TTC549 (cell line): Measurements from ENCODE around the gene LORICRIN.
A peak's percentile ranks its signal among the peaks of the same experiment; 100 is the strongest.

Experiments
- FAIRE-seq: peaks from 2 replicates; lab custom pipeline; 2012; peaks lifted over from hg19 to GRCh38; lab: Jason Lieb, UNC

The LORICRIN gene, protein sequence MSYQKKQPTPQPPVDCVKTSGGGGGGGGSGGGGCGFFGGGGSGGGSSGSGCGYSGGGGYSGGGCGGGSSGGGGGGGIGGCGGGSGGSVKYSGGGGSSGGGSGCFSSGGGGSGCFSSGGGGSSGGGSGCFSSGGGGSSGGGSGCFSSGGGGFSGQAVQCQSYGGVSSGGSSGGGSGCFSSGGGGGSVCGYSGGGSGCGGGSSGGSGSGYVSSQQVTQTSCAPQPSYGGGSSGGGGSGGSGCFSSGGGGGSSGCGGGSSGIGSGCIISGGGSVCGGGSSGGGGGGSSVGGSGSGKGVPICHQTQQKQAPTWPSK

GRCh38 chr1:153259387-153259786 is at the start of gene LORICRIN:
Gene LORICRIN, plus strand, starts transcription at chr1:153259687. Its CDS starts 1,263 bp downstream, at chr1:153260950.
- FAIRE-seq, result no peak

- no peak for FAIRE-seq
Measured at GRCh38 chr1:153210206-153210605, 49.3 kb upstream of the LORICRIN start.

- no peak for FAIRE-seq
Measured at GRCh38 chr1:153212201-153212600, 47.3 kb upstream of the LORICRIN start.

DNA sequence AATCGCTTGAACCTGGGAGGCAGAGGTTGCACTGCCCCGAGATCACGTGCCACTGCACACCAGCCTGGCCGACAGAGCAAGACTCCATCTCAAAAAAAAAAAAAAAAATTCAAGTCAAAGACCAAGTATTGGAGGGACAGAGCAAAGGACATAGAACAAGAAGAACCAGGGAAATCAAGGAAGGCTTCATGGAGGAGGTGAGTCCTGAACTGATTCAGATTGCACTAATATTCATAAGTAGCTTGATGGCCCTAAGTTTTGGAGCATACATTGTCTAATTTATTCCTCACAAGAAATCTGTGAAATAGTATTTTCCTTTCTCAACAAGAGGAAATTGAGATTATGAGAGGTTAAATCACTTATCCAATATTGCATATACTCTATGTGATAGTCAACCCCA is 46.0 kb upstream of the LORICRIN start:
- FAIRE-seq, result no peak

- FAIRE-seq, result no peak
Measured at GRCh38 chr1:153217212-153217611, 42.3 kb upstream of the LORICRIN start, which contains the start of gene PRR9. Gene PRR9, plus strand, starts transcription at chr1:153217584. Its CDS starts 561 bp downstream, at chr1:153218145.

DNA sequence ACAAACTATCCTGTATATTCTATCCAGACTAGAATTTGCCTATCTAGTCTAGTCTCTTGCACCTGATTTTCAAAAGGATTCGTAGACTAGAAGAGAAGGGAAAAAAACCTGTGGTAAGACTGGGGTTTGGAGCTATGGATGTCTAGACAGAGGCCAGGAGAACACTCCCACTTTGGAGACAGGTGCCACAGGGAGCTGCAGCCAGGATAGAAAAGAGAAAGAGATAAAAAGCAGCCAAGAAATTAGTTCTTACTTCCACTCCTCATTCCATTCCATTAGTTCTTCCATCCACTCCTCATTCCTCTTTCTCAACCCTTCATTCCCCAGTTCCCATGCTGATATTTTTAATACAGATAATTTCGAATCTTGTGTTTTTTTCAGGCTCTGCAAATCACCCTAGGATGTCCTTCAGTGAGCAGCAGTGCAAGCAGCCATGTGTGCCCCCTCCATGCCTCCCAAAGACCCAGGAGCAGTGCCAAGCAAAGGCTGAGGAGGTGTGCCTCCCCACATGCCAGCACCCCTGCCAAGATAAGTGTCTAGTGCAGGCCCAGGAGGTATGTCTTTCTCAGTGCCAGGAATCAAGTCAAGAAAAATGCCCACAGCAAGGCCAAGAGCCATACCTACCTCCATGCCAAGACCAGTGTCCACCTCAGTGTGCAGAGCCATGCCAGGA is 41.6 kb upstream of the LORICRIN start:
- FAIRE-seq, result no peak

- FAIRE-seq, result no peak
Measured at GRCh38 chr1:153220606-153221303, 38.7 kb upstream of the LORICRIN start.

DNA sequence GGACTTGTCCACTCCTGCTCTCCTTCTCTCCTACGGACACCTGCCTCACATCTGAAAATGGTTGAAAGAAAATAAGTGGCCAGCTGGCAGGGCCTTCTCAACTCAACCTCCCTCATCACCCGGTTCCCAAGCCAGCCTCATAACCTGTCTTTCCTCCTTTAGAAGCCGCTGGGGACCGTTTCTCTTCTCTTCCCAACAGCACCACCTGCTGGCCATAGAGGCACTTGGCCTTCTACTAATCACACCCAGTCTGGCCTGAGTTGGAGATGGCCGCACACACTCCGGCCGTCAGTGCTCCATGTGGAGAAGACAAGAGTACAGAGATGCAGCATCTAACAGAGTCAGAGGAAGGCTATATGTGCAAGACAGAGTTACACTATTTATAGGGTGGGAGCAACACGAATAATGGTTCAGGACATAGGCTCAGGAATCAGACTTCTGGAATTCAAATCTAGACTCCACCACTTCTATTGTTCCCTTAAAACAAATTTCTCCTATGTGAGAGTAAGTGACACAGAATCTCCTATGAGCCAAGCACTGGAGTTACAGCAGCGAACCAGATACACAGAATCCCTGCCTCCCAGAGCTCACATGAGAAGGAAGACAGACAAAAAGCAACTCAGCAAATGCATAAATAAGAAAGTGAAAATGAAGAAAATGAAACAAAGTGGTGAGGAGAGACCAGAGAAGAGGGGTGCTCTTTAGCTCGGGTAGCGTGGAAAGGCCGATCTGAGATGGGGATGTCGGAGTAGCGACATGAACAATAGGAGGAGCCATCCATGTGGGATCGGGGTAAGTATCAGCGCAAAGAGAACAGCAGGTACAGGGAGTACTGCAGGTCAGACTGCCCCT is 36.2 kb upstream of the LORICRIN start:
- peak; percentile 98 for FAIRE-seq

- no peak for FAIRE-seq
Measured at GRCh38 chr1:153227810-153228209, 31.7 kb upstream of the LORICRIN start.

- FAIRE-seq, result no peak
Measured at GRCh38 chr1:153228491-153228890, 31.0 kb upstream of the LORICRIN start.

DNA sequence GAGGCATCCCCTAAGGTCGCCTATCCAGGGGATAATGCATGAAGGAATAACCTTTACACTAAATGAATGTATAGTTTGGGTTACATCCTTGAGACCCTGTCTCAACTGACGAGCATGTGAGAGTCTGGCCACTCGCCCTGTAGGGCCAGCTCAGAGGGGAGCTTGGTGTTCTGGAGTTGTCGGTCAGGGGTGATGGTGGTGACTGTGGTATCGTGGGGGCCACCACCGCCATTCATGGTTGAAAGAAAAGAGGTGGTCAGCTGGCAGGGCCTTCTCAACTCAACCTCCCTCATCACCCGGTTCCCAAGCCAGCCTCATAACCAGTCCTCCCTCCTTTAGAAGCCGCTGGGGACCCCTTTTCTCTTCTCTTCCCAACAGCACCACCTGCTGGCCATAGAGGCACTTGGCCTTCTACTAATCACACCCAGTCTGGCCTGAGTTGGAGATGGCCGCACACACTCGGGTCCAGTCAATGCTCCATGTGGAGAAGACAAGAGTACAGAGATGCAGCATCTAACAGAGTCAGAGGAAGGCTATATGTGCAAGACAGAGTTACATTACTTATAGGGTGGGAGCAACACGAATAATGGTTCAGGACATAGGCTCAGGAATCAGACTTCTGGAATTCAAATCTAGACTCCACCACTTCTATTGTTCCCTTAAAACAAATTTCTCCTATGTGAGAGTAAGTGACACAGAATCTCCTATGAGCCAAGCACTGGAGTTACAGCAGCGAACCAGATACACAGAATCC is 30.2 kb upstream of the LORICRIN start:
- peak; percentile 78 for FAIRE-seq

DNA sequence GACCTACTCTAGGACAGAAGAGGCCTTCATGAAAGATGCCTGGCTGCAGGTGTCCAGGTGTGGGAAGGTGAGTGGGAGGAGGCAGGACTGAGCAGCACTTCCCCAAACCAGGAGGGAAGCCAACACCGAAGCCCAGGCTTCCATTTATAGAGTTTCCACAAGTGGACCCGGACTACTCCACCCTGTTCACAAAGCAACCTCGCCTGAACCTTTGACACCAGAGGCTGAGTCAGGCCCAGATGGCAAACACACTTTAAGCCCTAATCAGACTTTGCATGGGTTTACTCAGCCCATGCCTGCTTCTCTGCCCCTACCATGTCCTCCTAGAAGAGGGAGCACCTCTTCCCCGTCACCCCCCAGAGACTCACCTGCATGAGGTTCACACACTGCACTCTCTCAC is 28.1 kb upstream of the LORICRIN start:
- FAIRE-seq, result no peak

- no peak for FAIRE-seq
Measured at GRCh38 chr1:153231785-153232184, 27.7 kb upstream of the LORICRIN start.

GRCh38 chr1:153232553-153232952 is 26.9 kb upstream of the LORICRIN start:
- no peak for FAIRE-seq

- FAIRE-seq, result no peak
Measured at GRCh38 chr1:153233448-153233847, 26.0 kb upstream of the LORICRIN start.

DNA sequence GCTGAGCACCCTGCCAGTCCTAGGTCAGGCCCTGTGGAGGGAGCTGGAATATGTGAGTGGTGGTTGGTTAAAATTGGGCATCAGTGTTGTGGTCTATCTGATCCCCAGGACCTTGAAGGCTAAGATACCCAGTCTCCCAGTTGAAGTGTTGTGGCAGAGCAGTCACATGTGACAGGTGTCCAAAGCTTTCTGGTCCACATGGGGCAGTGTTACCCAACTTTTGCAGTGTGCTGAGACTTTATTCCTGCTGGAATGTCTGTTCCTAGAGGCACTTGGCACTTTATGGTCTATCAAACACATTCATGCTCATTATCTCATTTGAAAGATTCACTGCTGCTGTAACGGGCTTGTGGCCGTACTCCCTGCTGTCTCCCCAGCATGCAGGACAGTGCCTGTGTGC is 21.0 kb upstream of the LORICRIN start:
- FAIRE-seq, result no peak

GRCh38 chr1:153242160-153242559 is 17.3 kb upstream of the LORICRIN start:
- no peak for FAIRE-seq

DNA sequence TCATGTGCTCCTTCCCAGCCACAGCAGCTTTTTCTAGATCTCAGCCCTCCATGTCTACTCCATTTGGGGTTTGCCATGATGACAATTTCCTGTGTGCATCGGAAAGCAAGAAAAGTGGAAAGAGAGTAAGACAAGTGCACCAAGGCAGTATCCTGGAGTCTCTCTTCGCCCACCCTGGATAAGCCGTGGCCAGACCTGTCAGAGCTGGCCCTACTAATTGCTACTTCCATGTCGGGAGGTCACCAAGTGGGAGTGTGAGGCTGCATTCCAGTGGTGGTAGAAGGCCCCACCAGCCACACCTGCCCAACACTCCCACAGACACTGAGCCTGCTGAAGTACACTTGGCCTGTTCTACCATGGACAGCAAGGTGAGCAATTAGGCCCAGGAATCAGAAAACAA is 14.0 kb upstream of the LORICRIN start:
- FAIRE-seq, result no peak

DNA sequence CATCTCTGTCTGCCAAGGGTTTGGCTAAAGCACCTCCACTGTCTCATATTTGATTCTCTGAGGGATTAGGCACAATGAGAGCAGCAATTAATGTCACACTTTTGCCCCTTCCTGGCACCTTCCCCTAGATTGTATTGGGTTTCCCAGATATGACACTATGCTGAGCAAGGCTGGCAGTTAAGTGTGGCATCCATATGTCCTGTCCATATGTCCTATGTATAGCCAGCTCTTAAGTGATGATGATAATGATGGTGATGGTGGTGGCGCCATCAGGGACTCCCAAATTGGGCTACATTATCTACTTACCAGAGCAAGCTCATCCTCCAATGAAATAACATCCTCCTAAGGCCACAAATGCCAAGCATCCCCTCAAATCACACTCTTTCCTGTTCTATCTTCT is 13.5 kb upstream of the LORICRIN start:
- FAIRE-seq, result no peak

GRCh38 chr1:153246825-153247224 is 12.7 kb upstream of the LORICRIN start:
- FAIRE-seq, result no peak

- no peak for FAIRE-seq
Measured at GRCh38 chr1:153248176-153248879, 11.2 kb upstream of the LORICRIN start.
